Erythroblast (primary cell): ENCODE data around the gene MECP2.

ENCODE experiments used
- DNase-seq, 2 experiments: peaks; one replicate each; lab custom pipeline; 2025; lab: John Stamatoyannopoulos, UW
- GATA1 ChIP-seq: IDR thresholded peaks from 2 replicates; pipeline ENCODE4 v1.6.1; 2011; ENCODE audit warnings: low read depth, mild to moderate bottlenecking, control low read depth, low read length, moderate library complexity
- POLR2A ChIP-seq: IDR thresholded peaks from 2 replicates; pipeline ENCODE4 v1.6.1; 2011; ENCODE audit warnings: mild to moderate bottlenecking, low read length

Gene MECP2

DNA sequence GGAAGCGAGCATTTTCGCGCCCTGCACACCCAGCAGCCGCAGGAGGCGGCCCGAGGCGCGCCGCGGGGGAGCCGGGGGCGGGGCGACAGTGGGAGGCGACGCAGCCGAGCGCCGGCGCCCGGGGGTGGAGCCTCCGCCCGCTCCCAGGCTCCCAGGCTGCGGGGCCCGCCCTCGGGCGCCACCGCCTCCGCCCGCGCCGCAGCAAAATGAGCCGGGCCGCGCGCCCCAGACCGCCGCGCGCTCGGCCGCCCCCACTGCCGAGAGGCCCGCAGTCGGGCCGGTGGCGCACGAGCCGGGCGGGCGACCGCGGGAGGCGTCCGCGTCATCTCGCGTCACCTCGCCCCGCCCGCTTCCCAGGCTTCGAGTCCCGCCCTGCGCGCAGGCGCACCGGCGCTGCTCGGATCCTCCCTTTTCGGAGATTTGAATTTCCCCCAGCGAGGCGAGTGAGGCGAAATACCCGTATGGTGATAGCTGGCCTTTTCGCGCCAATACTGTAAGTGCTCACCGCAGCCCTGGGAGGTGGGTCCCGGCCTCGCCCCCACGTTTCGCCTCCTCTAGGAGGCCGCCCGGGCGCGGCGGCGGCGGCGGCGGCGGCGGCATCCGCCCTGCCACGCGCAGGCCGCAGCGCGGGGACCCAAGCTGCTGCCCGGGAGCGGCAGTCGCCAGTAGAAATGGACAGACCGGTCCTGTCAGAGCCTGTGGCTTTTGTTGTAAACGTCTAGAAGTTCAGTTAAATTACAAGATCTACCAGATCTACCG is 125.0 kb downstream of the MECP2 start, which contains the start of gene TMEM187:
Gene TMEM187, plus strand, starts transcription at position 387 of the 759 bp plus-strand sequence. CDS start 9,309 bp downstream, outside the sequence.
- peak; percentile 96 for DNase-seq
- TF ChIP-seq GATA1 = no peak
- TF ChIP-seq POLR2A = peak; percentile 73
